ENCODE measurements around the gene ATP4A. TPM values are rescaled to one million over a fixed set of nuclear protein-coding genes. Genes with fewer than 3 reads are reported as not detected.

Gene ATP4A
- total RNA-seq, 1 experiment from 2014 or later: 0.37 TPM

DNA sequence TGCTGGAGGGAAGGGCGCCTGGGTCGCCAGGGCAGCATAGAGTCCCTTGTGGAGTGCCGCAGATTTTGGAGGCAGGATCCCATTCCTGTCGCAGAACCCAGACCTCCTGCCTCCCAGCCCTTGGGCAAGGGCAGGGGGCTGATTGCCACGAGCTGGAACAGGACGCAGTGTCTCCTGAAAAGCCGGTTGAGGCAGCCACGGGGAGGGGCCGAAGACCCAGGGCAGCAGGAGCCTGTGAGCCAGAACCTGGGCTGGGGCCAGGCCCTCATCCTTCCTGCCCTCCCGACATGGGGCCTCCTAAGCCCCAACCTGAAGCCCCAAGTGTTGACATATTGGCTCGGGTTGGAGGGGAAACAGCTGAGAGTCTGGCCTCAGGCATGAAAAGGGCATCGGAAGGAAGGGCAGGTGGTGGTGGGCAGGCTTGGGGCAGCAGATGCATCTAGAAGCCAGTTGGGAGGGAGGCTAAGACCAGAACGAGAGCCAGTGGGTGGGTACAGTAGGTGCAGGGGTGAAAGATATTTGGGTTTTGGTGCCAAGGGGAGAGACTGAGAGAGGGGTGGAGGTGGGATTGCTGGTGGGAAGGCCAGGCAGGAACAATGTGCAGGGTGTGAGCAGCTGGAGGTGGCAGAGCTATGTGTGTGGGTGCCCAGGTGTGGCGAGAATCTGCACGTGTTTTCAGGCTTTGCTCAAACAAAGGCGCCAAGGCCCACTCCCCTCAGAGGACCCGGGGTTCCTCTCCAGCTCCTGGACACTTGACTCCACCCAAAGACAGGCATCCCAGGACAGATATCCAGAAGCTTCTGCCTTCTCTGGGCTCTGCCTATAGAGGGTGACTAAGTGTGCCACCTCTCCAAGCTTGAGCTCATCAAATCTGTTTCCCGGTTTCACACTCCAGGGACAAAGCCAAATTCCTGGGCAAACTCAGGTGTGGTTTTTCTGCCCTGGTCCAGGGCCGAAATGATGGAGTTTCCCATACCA is 33.9 kb downstream of the ATP4A start:
- no peaks in the 10 kb centered on the region for H4K20me1 ChIP-seq (ENCODE audit: insufficient read depth, low read depth, low read length)
- no peak for DNase-seq
- H3K27me3 ChIP-seq (ENCODE audit: low read length): no peaks in the 10 kb centered on the region
- no peaks in the 10 kb centered on the region for H3K9me2 ChIP-seq (replicated peaks; ENCODE audit: insufficient read depth, low read length)
- no peaks in the 10 kb centered on the region for H3K79me2 ChIP-seq (ENCODE audit: low read length)
- H3K9me3 ChIP-seq (ENCODE audit: low read length): no peaks in the 10 kb centered on the region
- H3K4me1 ChIP-seq (ENCODE audit: low read length): no peaks in the 10 kb centered on the region
- H3K4me2 ChIP-seq (ENCODE audit: low read depth, low read length, poor library complexity, severe bottlenecking): no peak overlapping the region
- H2AFZ ChIP-seq (ENCODE audit: low read length): no peak overlapping the region
- H3K4me3 ChIP-seq (ENCODE audit: low read length): no peak overlapping the region
- no peak overlapping the region for H3K27ac ChIP-seq (ENCODE audit: low read length)
- no peak overlapping the region for H3K9ac ChIP-seq (ENCODE audit: low read length)
- no peaks in the 10 kb centered on the region for H3K36me3 ChIP-seq (ENCODE audit: insufficient read depth, low read length)

DNA sequence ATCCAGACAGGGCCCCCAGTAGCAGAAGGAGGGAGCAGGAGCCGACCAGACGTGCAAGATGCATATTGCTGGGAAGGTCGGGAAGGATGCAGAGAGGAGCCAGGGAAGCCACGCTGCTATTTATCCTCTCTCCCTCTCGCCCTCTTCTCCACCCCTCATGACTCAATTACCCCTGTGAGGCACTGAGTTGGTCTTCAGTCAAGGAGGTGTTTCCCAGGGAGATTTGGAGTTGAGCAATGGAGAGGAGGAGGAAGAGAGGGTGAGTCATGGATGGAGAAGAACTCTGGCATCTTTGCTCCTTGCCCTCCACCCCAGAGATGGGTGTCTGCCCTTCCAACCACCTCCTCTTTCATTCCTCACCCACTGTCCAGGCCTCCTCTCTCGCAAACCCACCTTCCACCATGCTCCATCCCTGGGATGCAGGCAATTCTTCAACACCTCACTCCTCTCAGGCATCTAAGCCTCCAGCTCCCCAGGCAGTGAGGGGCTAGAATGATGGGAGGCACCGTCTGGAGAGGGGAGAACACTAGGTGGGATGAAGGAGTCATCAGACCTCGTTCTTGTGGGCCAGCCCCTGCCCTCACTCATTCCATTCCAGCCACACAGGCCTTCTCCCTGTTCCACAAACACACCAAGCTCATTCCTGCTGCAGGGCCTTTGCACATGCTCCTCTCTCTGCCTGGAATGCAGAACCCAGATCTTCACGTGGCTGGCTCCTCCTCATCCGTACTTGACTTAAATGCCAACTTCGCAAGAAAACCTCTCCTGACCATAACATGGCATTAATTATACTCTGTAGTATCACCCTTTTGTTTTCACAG is 35.0 kb downstream of the ATP4A start, which contains the start of gene SBSN:
TSS of gene SBSN (minus strand) at position 94 of the 821 bp plus-strand sequence. CDS start at position 64, 30 bp downstream.
- no peaks in the 10 kb centered on the region for H3K27me3 ChIP-seq (ENCODE audit: low read length)
- no peaks in the 10 kb centered on the region for H3K36me3 ChIP-seq (ENCODE audit: insufficient read depth, low read length)
- H3K9ac ChIP-seq (ENCODE audit: low read length): no peak within 1 kb of the TSS
- H2AFZ ChIP-seq (ENCODE audit: low read length): no peak within 1 kb of the TSS
- no peaks in the 10 kb centered on the region for H3K4me1 ChIP-seq (ENCODE audit: low read length)
- DNase-seq: no peak
- H4K20me1 ChIP-seq (ENCODE audit: insufficient read depth, low read depth, low read length): no peaks in the 10 kb centered on the region
- H3K9me3 ChIP-seq (ENCODE audit: low read length): no peaks in the 10 kb centered on the region
- H3K4me2 ChIP-seq (ENCODE audit: low read depth, low read length, poor library complexity, severe bottlenecking): no peak within 1 kb of the TSS
- H3K9me2 ChIP-seq (replicated peaks; ENCODE audit: insufficient read depth, low read length): no peaks in the 10 kb centered on the region
- H3K79me2 ChIP-seq (ENCODE audit: low read length): no peaks in the 10 kb centered on the region
- H3K27ac ChIP-seq (ENCODE audit: low read length): no peak within 1 kb of the TSS
- no peak within 1 kb of the TSS for H3K4me3 ChIP-seq (ENCODE audit: low read length)

DNA sequence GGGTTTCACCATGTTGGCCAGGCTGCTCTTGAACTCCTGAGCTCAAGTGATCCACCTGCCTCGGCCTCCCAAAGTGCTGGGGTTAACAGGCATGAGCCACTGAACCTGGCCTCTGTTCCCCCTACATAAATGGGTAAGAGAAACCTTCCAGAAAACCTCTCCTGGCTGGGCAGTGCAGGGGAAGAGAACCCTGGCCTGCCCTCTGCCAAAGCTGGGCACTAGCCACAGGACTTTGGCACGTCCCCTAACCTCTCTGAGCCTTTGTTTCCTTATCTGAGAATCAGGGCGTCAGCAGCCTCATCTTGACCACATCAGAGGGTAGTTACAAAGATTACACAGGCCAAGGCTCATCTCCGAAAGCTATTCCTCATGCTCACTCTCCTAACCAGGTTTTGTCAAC is 37.6 kb downstream of the ATP4A start:
- no peaks in the 10 kb centered on the region for H3K4me1 ChIP-seq (ENCODE audit: low read length)
- no peaks in the 10 kb centered on the region for H3K27me3 ChIP-seq (ENCODE audit: low read length)
- no peaks in the 10 kb centered on the region for H3K9me3 ChIP-seq (ENCODE audit: low read length)

DNA sequence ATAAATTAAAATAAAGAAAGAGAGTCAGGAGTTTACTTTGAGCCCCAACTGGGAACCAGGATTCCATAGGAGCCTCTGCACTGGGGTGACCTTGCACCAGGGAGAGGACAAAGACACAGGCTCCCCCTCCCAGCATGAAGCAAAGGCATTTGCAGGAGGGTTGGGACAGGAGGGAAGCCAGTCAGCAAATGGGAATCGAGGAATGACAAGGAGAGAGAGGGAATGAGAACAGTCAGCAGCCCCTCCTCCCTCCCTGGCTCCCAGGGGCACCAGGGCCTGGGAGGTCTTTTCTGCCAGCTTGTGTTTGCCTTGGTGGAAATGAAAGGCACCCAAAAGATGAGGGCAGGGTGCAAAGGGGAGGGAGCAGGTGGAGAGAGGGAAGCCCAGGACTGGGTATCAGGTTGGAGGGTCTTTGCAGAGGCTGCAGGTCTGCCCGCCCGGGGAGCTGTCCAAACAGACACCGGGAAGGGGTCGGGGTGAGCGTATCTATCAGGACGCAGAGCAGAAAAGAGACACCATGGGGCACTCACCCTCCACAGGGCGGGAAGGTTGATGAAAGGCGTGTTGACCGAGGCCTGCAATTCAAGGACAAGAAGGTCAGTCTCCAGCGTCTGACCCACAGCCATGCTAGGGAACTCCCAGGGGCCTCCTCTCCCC is 39.1 kb downstream of the ATP4A start:
- no peaks in the 10 kb centered on the region for H3K9me3 ChIP-seq (ENCODE audit: low read length)
- H3K27me3 ChIP-seq (ENCODE audit: low read length): no peaks in the 10 kb centered on the region

More for the DNA sequence above, 37.6 kb downstream of the ATP4A start:
- DNase-seq: no peak
- Histone ChIP-seq H3K9me2 (replicated peaks; ENCODE audit: insufficient read depth, low read length) (no peaks in the 10 kb centered on the region), H3K36me3 (ENCODE audit: insufficient read depth, low read length) (no peaks in the 10 kb centered on the region), H3K4me3 (ENCODE audit: low read length) (no peak overlapping the region), H4K20me1 (ENCODE audit: insufficient read depth, low read depth, low read length) (no peaks in the 10 kb centered on the region), H3K79me2 (ENCODE audit: low read length) (no peaks in the 10 kb centered on the region), H3K4me2 (ENCODE audit: low read depth, low read length, poor library complexity, severe bottlenecking) (no peak overlapping the region), H3K9ac (ENCODE audit: low read length) (no peak overlapping the region), H2AFZ (ENCODE audit: low read length) (no peak overlapping the region), H3K27ac (ENCODE audit: low read length) (no peak overlapping the region)

DNA sequence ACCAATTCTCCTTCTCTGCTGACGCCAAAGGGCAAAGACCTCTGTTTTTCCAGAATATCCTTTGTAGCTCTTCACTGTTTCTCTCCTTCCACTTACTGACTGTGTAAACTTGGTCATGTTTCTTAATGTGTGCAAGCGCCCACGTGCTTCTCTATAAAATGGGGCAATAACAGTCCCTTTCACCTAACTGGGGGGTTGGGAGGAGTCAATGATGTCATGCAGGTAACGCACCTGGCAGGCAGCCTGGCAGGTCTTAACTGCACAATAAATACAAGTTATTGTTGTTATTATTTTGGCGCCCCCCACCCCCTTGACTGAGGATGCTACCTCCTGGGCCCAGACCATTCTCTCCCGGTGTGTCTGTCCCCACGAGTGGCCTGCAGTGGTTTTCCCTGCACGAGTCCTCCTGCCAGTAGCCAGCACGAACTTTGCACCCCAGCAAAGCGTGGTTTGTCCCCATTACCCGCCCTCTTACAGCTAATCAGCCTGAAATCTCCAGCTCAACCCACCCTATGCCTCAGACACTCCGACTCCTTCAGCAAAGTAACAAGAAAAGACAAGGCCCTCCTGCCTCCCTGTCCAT is 40.6 kb downstream of the ATP4A start:
- Histone ChIP-seq H3K9me3 (ENCODE audit: low read length) (no peaks in the 10 kb centered on the region), H3K4me2 (ENCODE audit: low read depth, low read length, poor library complexity, severe bottlenecking) (no peak overlapping the region), H3K9ac (ENCODE audit: low read length) (no peak overlapping the region), H3K4me1 (ENCODE audit: low read length) (no peaks in the 10 kb centered on the region), H3K9me2 (replicated peaks; ENCODE audit: insufficient read depth, low read length) (no peaks in the 10 kb centered on the region), H3K36me3 (ENCODE audit: insufficient read depth, low read length) (no peaks in the 10 kb centered on the region), H2AFZ (ENCODE audit: low read length) (no peak overlapping the region), H3K27ac (ENCODE audit: low read length) (no peak overlapping the region), H3K79me2 (ENCODE audit: low read length) (no peaks in the 10 kb centered on the region), H3K27me3 (ENCODE audit: low read length) (no peaks in the 10 kb centered on the region), H4K20me1 (ENCODE audit: insufficient read depth, low read depth, low read length) (no peaks in the 10 kb centered on the region), H3K4me3 (ENCODE audit: low read length) (no peak overlapping the region)
- DNase-seq: no peak

More for the DNA sequence above, 39.1 kb downstream of the ATP4A start:
- Histone ChIP-seq H3K4me2 (ENCODE audit: low read depth, low read length, poor library complexity, severe bottlenecking) (no peak overlapping the region), H2AFZ (ENCODE audit: low read length) (no peak overlapping the region), H3K79me2 (ENCODE audit: low read length) (no peaks in the 10 kb centered on the region), H4K20me1 (ENCODE audit: insufficient read depth, low read depth, low read length) (no peaks in the 10 kb centered on the region), H3K9ac (ENCODE audit: low read length) (no peak overlapping the region), H3K4me1 (ENCODE audit: low read length) (no peaks in the 10 kb centered on the region), H3K27ac (ENCODE audit: low read length) (no peak overlapping the region), H3K4me3 (ENCODE audit: low read length) (no peak overlapping the region), H3K9me2 (replicated peaks; ENCODE audit: insufficient read depth, low read length) (no peaks in the 10 kb centered on the region), H3K36me3 (ENCODE audit: insufficient read depth, low read length) (no peaks in the 10 kb centered on the region)
- DNase-seq: no peak

DNA sequence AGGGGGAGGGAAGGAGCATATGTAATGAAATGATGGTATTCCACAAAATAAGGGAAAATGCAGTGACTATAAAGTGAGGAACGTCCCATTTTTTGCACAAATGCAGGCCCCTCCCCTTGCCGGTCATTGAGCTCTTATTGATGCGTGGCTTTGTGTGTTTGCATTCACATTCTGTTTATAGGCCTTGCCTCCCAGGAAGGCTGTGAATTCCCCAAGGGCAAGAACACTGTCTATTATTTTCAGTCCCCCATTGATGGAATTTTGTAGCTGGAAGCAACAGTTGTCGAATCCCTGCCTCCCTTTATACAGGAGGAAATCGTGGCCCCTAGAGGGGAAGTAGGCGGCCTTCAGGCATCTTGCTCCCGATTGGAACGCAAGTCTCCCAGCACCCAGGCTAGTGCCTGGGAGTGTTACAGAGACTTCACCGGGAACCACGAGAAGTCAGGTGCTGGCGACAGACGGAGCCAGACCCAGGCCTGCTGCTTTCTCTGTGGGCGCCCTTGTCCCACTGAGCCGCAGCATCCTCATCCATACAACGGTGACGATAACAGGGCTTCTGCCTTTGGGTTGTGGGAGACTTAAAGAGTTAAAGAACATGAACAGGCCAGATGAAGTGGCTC is 42.2 kb downstream of the ATP4A start:
- Histone ChIP-seq H3K4me2 (ENCODE audit: low read depth, low read length, poor library complexity, severe bottlenecking) (no peak overlapping the region), H3K4me3 (ENCODE audit: low read length) (no peak overlapping the region), H3K27ac (ENCODE audit: low read length) (no peak overlapping the region), H3K9ac (ENCODE audit: low read length) (no peak overlapping the region), H3K4me1 (ENCODE audit: low read length) (no peaks in the 10 kb centered on the region), H2AFZ (ENCODE audit: low read length) (no peak overlapping the region), H3K9me2 (replicated peaks; ENCODE audit: insufficient read depth, low read length) (no peaks in the 10 kb centered on the region), H3K79me2 (ENCODE audit: low read length) (no peaks in the 10 kb centered on the region), H3K9me3 (ENCODE audit: low read length) (no peaks in the 10 kb centered on the region), H4K20me1 (ENCODE audit: insufficient read depth, low read depth, low read length) (no peaks in the 10 kb centered on the region), H3K36me3 (ENCODE audit: insufficient read depth, low read length) (no peaks in the 10 kb centered on the region), H3K27me3 (ENCODE audit: low read length) (no peaks in the 10 kb centered on the region)
- no peak for DNase-seq

DNA sequence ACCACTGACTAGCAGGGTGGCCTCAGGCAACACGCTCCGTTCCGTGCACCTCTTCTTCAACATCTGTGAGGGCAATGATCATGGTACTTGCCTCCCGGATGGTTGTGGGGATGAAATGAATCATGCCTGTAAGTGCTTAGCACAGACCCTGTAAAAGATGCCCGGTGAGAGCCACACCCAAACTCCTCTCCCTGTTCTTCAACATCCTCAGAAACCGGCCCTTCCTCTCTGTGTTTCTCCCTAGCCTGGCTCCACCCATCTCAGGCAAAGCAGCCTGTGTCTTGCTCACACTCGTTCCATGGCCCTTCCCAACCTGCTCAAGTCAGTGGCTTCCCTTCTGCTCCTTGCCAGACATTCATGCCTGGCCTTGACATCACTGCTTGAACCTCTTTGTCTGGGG is 44.2 kb downstream of the ATP4A start:
- Histone ChIP-seq H3K36me3 (ENCODE audit: insufficient read depth, low read length) (no peaks in the 10 kb centered on the region), H3K9me3 (ENCODE audit: low read length) (no peaks in the 10 kb centered on the region), H3K4me2 (ENCODE audit: low read depth, low read length, poor library complexity, severe bottlenecking) (no peak overlapping the region), H3K27me3 (ENCODE audit: low read length) (no peaks in the 10 kb centered on the region), H3K9me2 (replicated peaks; ENCODE audit: insufficient read depth, low read length) (no peaks in the 10 kb centered on the region), H3K79me2 (ENCODE audit: low read length) (no peaks in the 10 kb centered on the region), H3K9ac (ENCODE audit: low read length) (no peak overlapping the region), H3K4me1 (ENCODE audit: low read length) (no peaks in the 10 kb centered on the region), H3K4me3 (ENCODE audit: low read length) (no peak overlapping the region), H4K20me1 (ENCODE audit: insufficient read depth, low read depth, low read length) (no peaks in the 10 kb centered on the region), H3K27ac (ENCODE audit: low read length) (no peak overlapping the region), H2AFZ (ENCODE audit: low read length) (no peak overlapping the region)
- DNase-seq: no peak

All from Karpas-422 (cell line).